Muscle of arm (tissue), 14 donors: ENCODE measurements around the gene ARPC5L. TPM values are rescaled to one million over a fixed set of nuclear protein-coding genes. Genes with fewer than 3 reads are reported as not detected.
A peak's percentile ranks its signal among the peaks of the same experiment; 100 is the strongest.
"Not testable (repeated sequence)": the region's sequence is repeated elsewhere in the genome, so short reads cannot be mapped to it uniquely, and the experiment has no call there.

Source experiments
- DNase-seq: peaks from one replicate; pipeline ENCODE4 v3.0.0-alpha.2; 2013
- long read RNA-seq, 11 donors: transcript quantifications; one replicate each; lab custom pipeline, GENCODE V29; 2026
- polyA plus RNA-seq, 12 donors: library from polyadenylated mRNA; unstranded; fragments of 120-200 nt; gene quantifications; one replicate each; pipeline ENCODE4 v1.2.1, GENCODE V29; 2013; ENCODE audit not compliant: insufficient read length in 12 of 12

The ARPC5L gene
- polyA plus RNA-seq = 10 to 100 TPM in 11 of 12 donors, not detected in 1; 17.1 to 32.9 (median 29.7) TPM
- long read RNA-seq, donor 1, transcript ARPC5L-201 (4 exons, 1,325 nt) = major isoform, 30 of 61 reads
- long read RNA-seq, donor 1, partial matches to known transcripts = 30 of 61 reads
- long read RNA-seq, donor 1, other reads (novel, unspliced or antisense) = 0 of 61 reads
- long read RNA-seq, donor 2, transcript ARPC5L-201 (4 exons, 1,325 nt) = major isoform, 35 of 42 reads
- long read RNA-seq, donor 2, partial matches to known transcripts = 6 of 42 reads
- long read RNA-seq, donor 2, other reads (novel, unspliced or antisense) = 0 of 42 reads
- long read RNA-seq, donor 3, transcript ARPC5L-201 (4 exons, 1,325 nt) = major isoform, 6 of 8 reads
- long read RNA-seq, donor 3, partial matches to known transcripts = 0 of 8 reads
- long read RNA-seq, donor 3, other reads (novel, unspliced or antisense) = 0 of 8 reads
- long read RNA-seq, donor 4, transcript ARPC5L-201 (4 exons, 1,325 nt) = major isoform, 8 of 8 reads
- long read RNA-seq, donor 4, partial matches to known transcripts = 0 of 8 reads
- long read RNA-seq, donor 4, other reads (novel, unspliced or antisense) = 0 of 8 reads
- long read RNA-seq, donor 5 = 0 reads
- long read RNA-seq, donor 6, transcript ARPC5L-201 (4 exons, 1,325 nt) = major isoform, 11 of 14 reads
- long read RNA-seq, donor 6, partial matches to known transcripts = 0 of 14 reads
- long read RNA-seq, donor 6, other reads (novel, unspliced or antisense) = 0 of 14 reads
- long read RNA-seq, donor 7, transcript ARPC5L-201 (4 exons, 1,325 nt) = major isoform, 14 of 15 reads
- long read RNA-seq, donor 7, partial matches to known transcripts = 0 of 15 reads
- long read RNA-seq, donor 7, other reads (novel, unspliced or antisense) = 0 of 15 reads
- long read RNA-seq, donor 8, transcript ARPC5L-201 (4 exons, 1,325 nt) = major isoform, 26 of 28 reads
- long read RNA-seq, donor 8, partial matches to known transcripts = 0 of 28 reads
- long read RNA-seq, donor 8, other reads (novel, unspliced or antisense) = 0 of 28 reads
- long read RNA-seq, donor 9, transcript ARPC5L-201 (4 exons, 1,325 nt) = major isoform, 12 of 12 reads
- long read RNA-seq, donor 9, partial matches to known transcripts = 0 of 12 reads
- long read RNA-seq, donor 9, other reads (novel, unspliced or antisense) = 0 of 12 reads
- long read RNA-seq, donor 10, transcript ARPC5L-201 (4 exons, 1,325 nt) = major isoform, 16 of 16 reads
- long read RNA-seq, donor 10, partial matches to known transcripts = 0 of 16 reads
- long read RNA-seq, donor 10, other reads (novel, unspliced or antisense) = 0 of 16 reads
- long read RNA-seq, donor 11, transcript ARPC5L-201 (4 exons, 1,325 nt) = major isoform, 12 of 23 reads
- long read RNA-seq, donor 11, partial matches to known transcripts = 9 of 23 reads
- long read RNA-seq, donor 11, other reads (novel, unspliced or antisense) = 0 of 23 reads

DNA sequence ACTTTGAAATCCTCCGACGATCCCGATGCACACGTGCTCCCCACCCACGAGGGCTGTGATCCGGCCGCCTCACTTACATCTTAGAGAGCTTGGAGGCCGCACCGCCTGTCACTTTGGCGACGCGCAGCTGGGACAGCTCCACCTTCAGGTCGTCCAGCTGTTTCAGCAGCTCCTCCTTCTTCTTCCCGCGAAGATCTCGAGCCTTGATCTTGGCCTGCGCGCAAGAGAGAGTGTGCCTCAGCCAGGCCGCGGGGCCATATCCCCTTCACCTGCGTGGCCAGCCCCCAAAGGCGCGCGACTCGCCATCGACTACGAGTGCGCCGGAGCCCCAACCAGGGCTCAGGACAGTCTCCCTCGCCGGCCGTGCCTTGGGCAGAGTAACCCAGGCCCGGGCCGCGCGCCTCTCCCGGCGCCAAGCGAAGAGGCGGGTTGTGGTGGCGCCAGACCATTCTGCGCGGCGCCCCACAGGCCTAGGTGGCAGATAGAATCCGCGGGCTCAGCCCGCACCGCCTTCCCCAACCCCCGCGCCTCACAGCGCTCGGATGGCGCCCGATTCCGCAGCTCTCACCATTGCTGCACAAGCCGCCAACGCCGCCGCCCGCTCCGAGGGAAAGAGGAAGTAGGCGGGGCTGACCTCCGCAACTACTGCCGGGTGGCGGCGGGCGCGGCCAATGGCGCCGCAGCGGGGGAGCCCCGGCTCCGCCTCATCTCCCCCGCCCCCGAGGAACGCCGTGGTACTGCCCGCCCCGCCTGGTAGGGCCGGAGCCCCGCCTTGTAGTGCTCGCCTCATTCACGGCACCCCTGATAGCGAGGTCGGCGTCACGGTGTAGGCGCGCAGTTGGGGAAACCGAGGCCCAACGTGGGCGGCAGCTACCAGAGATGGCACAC is at the start of gene ARPC5L, which contains the start of gene RPL35:
Gene ARPC5L, plus strand, starts transcription at position 789 of the 888 bp plus-strand sequence. CDS start 7,161 bp downstream, outside the sequence.
Gene RPL35, minus strand, starts transcription at position 616 of the 888 bp plus-strand sequence. Its CDS starts 45 bp downstream, at position 571.
- DNase-seq = peak; percentile 94

GRCh38 chr9:124812441-124812876 is 49.5 kb upstream of the ARPC5L start:
- peak; percentile 77 for DNase-seq

DNA sequence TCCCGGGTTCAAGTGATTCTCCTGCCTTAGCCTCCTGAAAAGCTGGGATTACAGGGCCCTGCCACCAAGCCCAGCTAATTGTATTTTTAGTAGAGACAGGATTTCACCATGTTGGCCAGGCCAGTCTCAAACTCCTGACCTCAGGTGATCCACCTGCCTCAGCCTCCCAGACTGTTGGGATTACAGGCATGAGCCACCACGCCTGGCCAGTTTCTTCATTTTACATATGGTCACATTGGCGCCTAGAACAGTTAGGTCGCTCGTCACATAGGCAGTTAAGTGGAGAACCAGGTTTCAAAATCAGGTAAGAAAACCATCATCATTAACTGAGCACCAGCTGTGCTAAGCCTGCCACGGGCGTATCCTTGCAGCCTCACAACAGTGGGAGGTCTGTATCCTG is 48.9 kb upstream of the ARPC5L start:
- no peak for DNase-seq

DNA sequence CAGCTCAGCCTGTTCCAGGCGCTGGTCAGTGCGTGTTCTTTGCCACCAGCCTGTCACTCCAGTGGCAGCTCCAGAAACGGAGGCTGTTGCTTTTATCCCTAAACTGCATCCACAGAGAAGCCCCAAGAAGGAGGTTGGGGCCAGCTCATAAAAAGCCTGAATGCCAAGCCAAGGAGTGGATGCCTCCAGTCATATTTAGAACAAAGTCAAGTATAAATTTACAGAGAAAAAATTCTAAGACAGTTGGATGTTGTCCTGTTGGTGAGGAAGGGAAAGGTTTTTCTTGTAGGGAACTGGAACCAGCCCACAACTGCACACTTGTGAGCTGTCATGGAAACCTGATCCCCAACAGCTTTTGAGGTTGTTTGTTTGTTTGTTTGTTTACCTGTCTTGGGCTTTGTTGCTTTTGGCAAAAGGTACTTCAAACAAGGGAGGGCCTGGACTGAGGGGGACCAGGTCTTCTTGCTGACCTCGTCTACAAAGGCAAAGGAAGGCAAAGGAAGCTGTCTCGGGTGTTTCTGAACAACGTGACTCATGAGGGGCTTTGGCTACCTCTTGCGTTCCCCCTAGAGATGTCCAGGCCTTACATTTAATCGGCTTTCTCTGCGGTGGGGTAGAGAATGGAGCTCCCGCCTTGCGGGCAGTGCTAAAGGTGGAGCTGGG is 48.3 kb upstream of the ARPC5L start:
- no peak for DNase-seq

- no peak for DNase-seq
Observed at GRCh38 chr9:124814164-124814535, 47.8 kb upstream of the ARPC5L start.

DNA sequence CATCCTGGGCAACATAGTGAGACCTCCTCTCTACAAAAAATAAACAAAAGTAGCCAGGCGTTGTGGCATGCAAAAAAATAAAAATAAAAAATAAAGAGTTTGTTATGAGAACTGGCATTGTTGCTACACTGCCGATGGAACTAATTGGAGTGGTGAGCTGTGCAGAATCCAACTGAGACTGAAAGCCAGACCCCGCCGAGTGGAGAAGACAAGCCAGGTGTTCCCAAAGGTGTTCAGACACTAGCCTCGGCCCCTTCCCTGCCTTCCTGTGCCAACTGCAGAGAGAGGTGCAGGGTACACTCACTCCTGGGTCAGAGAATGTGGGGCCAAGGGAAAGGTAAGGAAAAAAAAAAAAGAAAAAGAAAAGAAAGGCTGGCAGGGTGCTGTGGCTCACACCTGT is 46.3 kb upstream of the ARPC5L start:
- no peak for DNase-seq

DNA sequence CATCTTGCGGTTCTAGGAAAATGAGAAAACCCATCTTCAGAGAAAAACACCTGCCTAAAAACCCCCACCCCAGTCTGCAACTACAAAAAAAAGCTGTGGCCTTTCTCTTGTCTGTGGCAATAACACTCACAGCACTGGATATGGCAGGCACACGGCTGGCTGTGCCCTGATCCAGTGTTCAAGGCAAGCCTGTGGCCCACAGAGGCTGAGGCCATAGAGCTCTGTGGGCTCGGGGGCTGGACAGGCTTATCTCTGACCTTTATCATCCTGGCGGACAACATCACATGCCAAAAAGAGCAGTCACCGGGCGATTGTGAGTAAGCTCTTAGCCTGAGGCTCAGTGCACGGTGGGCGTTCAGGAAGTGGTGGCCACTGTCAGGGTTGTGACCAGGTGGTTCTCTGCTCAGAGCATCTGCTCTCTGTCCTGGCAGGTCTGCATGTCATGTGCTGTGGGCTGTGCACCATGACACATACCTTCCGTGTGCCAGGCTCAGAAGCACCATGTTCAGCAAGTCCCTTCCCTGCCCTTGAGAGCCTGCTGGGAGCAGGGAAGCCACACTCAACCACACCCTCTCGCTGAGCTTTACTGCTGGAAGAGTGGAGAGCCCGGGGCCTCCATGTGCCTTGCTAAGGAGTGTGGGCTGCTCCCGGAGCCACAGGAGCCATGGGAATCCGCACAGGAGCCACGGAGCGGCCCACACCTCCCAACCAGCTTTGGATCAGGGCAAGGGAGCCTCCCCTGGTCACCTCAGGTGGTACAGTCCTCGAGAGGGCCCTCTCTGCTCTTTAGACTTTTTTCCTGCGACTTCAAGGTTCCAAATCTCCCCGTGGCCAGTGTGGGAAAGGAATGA is 43.3 kb upstream of the ARPC5L start:
- DNase-seq = no peak

DNA sequence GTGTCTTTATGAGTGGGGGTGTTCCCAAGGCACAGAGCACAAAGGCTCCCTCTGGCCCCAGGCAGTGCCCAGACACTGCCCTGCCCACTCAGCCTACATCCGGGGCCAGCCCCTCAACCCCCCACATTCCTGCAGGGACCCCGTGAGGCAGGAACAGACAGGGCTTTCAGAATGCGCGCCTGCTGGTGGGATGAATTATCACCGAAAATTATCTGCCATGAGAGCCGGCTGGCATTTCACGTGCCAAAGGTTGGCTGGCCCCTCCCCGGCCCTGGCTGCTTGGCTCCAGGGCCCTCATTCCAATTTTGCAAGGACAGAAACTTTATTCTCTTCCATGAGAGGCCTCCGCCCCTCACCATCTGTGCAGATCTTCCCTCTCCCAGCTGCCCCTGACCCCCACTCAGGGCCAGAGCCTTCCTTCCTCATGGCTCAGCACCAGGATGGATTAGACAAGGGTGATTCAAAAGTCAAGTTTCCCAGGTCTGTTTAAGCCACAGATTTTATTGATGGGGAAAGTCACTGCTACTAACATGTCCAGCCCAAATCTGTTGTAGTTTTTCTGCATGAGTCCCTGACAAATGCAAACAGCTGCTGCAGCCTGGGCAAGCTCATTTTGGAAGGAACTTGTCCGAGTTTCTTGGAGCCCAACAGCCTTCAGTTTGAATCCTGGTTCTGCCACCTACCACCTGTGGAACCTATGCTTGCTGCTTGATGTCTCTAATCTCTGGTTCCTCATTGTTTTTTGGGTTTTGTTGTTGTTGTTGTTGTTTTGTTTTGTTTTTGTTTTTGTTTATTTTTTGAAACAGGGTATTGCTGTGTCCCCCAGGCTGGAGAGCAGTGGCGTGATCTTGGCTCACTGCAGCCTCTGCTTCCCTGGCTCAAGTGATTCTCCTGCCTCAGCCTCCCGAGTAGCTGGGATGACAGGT is 41.0 kb upstream of the ARPC5L start:
- DNase-seq = no peak

DNA sequence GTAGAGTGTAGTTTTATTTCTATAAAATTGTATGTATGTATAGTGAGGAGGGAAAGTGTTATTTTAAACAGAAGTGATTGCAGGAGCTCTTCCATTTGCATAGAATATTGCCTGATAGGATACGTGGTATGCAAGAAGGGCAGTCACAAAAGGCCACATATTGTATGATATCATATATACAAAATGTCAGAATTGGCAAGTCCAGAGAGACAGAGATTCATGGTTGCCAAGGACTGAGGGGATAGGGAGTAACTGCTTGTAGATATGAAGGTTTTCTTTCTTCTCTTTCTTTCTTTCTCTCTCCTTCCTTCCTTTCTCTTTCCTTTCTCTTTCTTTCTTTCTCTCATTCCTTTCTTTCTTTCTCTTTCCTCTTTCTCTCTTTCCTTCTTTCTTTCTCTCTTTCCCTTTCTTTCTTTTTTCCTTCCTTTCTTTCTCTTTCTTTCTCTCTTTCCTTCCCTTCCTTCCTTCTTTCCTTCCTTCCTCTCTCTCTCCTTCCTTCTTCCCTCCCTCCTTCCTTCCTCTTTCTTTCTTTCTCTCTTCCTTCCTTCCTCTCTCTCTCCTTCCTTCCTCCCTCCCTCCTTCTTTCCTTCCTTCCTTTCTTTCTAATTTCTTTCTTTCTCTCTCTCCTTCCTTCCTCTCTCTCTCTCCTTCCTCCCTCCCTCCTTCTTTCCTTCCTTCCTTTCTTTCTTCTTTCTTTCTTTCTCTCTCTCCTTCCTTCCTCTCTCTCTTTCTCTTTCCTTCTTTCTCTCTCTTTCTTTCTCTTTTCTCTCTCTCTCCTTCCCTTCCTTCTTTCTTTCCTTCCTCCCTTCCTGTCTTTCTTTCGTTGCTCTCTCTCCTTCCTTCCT is 33.2 kb upstream of the ARPC5L start:
- DNase-seq = no peak

DNA sequence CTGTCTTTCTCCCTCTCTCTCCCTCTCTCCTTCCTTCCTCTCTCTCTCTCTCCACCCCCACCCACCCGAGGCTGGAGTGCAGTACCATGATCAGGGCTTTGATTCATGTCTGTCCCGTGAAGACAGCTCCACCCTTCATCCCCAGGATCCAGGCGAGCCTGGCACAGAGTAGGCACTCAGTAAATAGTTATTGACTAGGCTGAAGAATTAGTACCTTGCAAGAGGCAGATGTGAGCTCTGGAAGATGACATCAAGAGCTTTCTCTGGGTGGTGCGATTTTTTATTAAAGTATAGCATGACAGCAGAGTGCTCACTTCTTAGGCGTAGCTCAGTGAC is 32.6 kb upstream of the ARPC5L start:
- no peak for DNase-seq

DNA sequence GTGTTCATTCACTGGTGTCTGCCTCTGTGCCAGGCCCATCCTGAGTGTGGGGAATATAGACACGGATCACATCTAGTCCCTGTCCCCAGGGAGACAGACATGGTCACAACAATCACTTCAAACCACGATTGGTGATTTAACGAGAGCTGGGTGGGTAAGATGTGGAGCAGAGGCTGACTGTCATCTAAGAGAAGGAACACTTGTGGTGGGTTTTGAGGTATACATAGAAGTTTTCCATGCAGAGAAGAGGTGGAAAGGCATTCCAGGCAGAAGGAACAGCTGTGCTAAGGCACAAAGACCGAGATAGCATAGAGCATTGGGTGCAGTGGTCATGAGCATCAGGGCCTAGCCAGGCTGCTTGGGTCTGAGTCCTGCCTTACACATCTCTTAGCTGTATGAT is 31.3 kb upstream of the ARPC5L start:
- no peak for DNase-seq

GRCh38 chr9:124831642-124832364 is 30.1 kb upstream of the ARPC5L start:
- DNase-seq = no peak

- no peak for DNase-seq
Observed at GRCh38 chr9:124834591-124834990, 27.3 kb upstream of the ARPC5L start.

DNA sequence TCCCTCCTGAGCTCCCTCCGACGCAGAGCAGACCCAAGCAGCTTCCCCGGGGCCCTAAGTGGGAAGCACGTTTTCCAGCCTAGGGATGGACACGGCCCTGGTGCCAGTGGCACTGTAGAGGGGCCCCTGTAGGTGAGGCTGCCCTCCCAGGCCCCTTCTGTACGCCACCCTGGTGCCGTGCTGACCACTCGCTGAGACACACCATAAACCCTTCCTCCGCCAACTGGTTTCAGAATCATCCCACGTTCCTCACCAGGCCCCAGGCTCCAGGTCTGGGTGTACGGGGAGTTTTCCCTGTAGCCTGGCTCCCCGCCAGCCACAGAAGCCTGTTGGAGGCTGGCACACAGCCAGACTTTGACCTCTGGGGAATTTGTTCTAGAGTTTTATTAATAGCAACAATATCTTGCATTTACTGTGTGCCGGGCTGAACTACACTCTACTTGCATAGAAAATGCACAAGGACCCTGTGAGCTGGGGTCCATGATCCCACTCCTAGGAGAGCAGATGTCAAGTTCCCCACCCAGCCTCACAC is 26.8 kb upstream of the ARPC5L start:
- DNase-seq = no peak

DNA sequence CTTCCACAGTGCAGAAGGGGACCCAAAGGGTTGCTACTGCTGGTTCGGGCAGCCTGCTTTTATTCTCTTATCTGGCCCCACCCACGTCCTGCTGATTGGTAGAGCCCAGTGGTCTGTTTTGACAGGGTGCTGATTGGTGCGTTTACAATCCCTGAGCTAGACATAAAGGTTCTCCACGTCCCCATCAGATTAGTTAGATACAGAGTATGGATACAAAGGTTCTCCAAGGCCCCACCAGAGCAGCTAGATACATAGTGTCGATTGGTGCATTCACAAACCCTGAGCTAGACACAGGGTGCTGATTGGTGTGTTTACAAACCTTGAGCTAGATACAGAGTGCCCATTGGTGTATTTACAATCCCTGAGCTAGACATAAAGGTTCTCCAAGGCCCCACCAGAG is 23.8 kb upstream of the ARPC5L start:
- DNase-seq = not testable (repeated sequence)
